Measurements from ENCODE around the gene IKZF4. TPM values are rescaled to one million over a fixed set of nuclear protein-coding genes. Genes with fewer than 3 reads are reported as not detected.
A peak's percentile ranks its signal among the peaks of the same experiment; 100 is the strongest.
"Not testable (repeated sequence)": the region's sequence is repeated elsewhere in the genome, so short reads cannot be mapped to it uniquely, and the experiment has no call there.

Gene IKZF4
- total RNA-seq, 1 donor from 2014 or later: 3.7 TPM

DNA sequence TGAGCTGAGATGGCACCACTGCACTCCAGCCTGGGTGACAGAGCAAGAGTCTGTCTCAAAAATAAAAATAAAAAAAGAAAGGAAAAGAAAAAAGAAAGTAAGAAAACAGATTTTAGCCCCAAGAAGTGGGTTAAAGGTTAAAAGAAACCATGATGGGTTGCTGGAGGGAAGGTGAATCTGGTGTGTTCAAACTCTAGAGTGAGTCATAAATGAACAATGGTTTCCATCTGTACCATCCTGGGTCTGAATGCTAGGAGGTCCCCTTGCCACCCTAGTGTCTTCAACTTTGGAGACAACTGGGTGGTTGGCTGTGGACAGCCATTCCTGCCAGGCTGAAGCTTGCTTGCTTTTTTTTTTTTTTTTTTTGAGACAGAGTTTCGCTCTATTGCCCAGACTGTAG, 19.3 kb downstream of the IKZF4 start:
- no peak for DNase-seq (ENCODE audit: low read depth)

DNA sequence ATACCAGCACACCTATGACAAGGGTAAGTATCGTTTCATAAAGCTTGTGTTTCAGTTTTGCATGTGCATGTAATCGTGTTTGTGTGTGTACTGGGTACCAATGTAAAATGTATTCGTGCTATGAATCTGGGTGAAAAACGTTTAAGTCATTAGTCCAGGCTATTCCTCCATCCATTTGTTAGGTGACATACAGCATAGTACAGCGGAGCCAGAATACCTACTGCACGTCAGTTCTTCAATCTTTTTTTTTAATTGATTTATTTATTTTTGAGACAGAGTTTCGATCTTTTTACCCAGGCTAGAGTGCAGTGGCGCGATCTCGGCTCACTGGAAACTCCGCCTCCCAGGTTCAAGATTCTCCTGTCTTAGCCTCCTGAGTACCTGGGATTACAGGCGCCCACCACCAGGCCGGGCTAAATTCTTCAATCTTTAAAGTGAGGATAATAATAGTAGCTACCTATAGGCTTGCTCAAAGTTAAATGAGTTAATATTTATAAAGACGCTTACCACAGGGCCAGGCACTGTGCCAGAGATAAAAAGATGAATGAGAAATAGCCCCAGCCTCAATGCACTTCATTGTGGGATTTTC, 20.2 kb downstream of the IKZF4 start:
- DNase-seq (ENCODE audit: low read depth): no peak

DNA sequence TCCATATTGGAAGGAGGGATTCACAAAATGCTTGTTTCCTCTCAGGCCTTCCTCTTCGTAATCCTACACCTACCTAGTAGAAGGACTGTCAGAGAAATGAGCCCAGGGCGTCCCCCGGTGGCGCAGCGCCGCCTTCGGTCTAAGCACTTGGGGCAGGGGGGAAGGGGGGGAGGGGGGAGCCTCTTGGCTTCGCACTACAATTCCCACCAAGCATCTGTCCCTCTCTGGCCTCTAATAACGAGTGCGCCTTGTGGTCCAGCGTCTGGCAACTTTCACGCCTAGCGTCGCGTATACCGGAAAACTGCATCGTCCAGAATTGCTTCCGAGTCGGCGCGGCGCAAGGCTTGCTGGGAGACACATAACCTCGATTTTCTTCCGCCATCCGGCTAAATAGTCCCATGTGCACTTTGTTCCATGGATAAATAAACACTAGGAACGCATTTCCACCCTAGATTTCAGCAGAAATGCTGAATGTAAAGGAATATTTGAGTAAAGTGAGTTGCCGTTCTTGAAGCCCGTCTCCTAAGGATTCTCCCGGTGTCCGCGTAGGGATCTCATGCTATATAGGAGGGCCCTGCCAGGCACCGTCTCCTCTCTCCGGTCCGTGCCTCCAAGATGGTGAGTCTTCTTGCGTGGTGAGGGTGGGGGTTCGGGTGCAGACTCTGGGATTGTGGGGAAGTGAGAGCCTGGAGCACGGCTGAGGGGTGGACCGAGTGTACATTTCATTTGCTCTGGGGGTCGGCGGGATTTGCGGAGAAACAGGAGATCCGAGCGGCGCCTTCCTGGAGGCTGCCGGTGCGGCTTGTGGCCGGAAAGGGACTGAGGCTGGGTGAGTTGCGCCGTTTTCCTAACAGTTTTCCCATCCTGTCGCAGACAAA, 20.9 kb downstream of the IKZF4 start, which contains the start of gene RPS26:
RPS26 (plus strand) TSS at position 367 of the 878 bp plus-strand sequence; CDS start at position 616, 249 bp downstream.
- peak; percentile 98 for DNase-seq (ENCODE audit: low read depth)

DNA sequence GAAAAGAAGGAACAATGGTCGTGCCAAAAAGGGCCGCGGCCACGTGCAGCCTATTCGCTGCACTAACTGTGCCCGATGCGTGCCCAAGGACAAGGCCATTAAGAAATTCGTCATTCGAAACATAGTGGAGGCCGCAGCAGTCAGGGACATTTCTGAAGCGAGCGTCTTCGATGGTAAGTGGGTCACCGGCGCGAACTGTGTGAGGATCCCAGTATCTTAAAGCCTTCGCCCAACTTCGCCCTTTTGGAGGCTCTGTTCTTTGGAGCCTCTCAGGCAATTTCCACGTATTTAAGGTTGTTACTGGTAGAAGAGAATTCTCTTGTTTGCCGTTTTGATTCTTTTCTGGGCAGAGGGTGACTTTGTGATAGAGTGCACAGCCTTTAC, 21.6 kb downstream of the IKZF4 start:
- DNase-seq (ENCODE audit: low read depth): not testable (repeated sequence)

DNA sequence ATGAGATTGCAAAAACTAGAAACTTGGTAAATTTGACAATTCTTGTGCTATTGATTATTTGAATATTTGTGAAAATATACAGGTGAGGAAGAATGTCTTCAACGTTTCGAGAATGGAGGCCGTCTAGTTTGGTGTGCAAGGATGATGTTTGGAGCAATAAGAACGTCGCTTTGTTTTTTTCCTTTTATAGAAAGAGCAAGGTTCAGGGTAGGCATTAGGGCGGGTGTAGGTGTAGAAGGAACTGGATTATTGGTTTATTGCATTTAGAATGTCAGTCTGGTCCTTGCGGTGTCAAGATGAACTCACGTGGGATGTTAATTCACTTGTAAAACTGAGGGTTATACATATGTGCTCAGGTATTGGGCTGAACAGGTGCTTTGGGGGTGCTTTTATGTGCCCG, 22.0 kb downstream of the IKZF4 start:
- no peak for DNase-seq (ENCODE audit: low read depth)

DNA sequence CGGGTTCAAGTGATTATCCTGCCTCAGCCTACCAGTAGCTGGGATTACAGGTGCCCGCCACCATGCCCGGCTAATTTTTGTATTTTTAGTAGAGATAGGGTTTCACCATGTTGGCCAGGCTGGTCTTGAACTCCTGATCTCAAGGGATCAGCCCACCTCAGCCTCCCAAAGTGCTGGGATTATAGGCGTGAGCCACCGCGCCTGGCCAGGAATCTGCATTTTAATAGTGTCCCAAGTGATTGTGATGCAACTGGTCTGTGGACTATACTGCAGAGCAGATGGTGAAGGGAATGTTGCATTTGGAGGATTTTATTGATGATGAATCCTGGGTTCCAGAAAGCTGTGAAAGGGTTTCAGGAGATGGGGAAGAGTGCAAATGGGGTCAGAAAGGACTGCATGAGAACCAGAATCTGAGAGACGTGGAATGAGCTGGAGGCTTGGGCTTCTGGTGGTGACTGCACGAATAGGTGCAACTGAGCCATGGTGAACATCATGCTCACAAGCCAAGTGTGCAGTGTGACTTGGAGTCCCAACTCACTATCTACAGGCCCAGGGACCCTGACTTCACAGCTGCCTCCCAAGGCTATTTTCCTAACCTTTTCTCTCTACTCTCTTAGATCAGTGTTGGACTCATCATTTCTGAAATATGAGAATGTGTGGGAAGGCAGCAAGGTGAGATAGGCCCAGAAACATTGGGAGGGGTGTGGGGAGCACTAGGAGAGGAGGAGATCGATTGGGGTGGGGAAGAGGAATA, 25.4 kb downstream of the IKZF4 start:
- DNase-seq (ENCODE audit: low read depth): no peak

DNA sequence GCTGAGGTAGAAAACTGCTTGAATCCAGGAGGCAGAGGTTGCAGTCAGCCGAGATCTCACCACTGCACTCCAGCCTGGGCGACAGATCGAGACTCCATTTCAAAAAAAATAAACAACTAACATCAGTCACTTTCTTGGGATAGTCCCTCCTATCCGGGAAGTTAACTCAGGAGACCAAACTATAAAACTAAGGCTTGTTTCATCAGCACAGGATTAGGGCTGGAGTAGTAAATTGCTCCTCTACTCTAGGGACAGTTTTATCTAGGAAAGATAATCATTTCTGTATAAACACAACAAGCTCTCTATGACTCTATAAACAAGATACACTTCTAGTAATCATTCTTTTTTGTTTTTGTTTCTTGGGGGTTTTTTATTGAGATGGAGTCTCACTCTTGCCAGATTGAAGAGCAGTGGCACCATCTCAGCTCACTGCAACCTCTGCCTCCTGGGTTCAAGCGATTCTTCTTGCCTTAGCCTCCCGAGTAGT, 32.6 kb downstream of the IKZF4 start:
- no peak for DNase-seq (ENCODE audit: low read depth)

DNA sequence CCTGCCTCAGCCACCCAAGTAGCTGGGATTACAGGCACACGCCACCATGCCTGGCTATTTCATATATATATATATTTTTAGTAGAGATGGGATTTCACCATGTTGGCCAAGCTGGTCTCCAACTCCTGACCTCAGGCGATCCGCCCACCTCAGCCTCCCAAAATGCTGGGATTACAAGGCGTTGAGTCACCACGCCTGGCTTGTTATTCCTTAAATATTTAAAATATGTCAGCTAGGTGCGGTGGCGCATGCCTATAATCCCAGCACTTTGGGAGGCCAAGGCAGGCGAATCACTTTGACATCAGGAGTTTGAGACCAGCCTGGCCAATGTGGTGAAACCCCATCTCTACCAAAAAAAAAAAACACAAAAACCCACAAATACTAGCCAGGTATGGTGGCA, 39.1 kb downstream of the IKZF4 start:
- DNase-seq (ENCODE audit: low read depth): not testable (repeated sequence)

DNA sequence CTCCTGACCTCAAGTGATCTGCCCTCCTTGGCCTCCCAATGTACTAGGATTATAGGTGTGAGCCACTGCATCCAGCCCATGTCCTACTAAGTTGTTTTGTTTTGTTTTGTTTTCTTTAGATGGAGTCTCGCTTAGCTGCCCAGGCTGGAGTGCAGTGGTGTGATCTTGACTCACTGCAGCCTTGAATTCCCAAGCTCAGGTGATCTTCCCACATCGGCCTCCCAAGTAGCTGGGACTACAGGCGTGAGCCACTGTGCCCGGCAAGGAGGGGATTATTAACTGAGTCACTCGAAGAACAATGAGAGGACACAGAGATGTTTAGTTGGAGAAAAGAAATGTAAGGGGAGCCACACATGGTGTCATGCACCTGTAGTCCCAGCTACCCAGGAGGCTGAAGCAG, 41.1 kb downstream of the IKZF4 start:
- DNase-seq (ENCODE audit: low read depth): peak; percentile 61

DNA sequence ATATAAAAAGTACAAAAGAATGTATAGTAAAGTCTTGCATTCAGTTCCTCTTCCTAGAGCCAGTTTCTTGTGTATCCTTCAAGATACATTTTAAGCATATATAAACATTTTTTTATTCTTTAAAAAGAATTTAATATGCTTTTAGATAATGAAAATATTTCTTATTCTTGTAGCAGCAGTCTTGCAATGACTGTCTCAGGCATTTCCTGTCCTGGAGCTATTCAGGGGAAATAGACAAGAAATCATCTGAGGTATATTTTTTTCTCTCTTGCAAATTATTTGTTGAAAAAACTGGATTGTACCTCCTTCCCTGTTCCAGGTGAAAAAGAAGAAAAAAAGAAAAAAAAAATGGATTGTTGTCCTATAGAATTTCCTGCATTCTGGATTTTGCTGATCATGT, 42.2 kb downstream of the IKZF4 start:
- DNase-seq (ENCODE audit: low read depth): no peak

DNA sequence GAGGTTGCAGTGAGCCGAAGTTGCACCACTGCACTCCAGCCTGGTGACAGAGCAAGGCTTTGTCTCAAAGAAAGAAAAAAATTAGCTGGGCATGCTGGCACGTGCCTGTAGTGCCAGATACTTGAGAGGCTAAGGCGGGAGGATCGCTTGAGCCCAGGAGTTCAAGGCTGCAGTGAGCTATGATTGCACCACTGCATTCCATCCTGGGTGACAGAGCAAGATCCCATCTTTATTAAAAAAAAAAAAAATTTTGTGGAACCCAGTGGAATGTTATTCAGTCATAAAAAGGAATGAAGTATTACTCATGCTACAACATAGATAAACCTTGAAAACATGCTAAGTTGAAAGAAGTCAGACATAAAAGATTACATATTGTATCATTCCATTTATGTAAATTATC, 50.8 kb downstream of the IKZF4 start:
- peak; percentile 8 for DNase-seq (ENCODE audit: low read depth)

DNA sequence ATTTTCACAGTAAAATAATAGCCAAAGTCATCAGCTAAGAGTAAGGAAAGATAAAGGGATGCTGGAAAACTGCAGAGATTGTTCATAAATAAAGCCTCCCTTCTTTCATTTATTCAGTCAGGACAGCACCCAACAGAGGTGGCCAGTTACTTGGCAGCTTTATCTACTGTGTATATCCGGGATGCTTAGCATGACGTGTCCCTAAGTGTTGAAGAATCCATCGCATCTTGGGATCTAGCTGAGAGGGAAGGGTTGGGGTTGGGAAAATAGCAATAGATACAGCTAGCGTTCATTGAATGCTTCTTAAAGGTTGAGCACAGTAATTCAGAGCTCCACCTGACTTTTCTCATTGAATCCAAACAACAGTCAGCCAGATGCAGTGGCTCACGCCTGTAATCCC, 53.6 kb downstream of the IKZF4 start:
- DNase-seq (ENCODE audit: low read depth): no peak

DNA sequence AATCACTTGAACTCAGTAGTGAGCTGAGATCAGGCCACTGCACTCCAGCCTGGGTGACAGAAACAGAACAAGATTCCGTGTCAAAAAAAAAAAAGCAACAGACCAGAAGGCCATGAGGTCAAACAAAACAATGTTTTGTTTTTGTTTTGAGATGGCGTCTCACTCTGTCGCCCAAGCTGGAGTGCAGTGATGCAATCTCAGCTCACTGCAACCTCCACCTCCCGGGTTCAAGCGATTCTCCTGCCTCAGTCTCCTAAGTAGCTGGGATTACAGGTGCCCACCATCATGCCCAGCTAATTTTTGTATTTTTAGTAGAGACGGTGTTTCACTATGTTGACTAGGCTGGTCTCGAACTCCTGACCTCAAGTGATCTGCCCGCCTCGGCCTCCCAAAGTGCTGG, 57.1 kb downstream of the IKZF4 start:
- peak; percentile 15 for DNase-seq (ENCODE audit: low read depth)

DNA sequence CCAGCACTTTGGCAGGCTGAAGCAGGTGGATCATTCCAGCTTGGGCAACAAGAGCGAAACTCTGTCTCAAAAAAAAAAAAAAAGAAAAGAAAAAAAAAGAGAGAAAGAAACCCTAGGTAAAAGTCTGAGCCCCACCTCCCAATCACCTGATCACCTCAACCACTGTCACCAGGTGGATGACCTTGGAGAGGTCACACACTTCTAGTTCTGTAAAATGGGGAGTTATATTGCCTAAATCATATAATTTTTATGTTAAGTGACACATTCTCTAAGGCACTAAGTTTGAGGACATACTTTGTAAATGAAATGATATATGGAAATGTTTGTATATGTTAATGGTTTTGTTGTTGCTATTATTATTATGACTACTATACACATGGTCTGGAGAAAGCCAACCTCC, 57.6 kb downstream of the IKZF4 start:
- no peak for DNase-seq (ENCODE audit: low read depth)

DNA sequence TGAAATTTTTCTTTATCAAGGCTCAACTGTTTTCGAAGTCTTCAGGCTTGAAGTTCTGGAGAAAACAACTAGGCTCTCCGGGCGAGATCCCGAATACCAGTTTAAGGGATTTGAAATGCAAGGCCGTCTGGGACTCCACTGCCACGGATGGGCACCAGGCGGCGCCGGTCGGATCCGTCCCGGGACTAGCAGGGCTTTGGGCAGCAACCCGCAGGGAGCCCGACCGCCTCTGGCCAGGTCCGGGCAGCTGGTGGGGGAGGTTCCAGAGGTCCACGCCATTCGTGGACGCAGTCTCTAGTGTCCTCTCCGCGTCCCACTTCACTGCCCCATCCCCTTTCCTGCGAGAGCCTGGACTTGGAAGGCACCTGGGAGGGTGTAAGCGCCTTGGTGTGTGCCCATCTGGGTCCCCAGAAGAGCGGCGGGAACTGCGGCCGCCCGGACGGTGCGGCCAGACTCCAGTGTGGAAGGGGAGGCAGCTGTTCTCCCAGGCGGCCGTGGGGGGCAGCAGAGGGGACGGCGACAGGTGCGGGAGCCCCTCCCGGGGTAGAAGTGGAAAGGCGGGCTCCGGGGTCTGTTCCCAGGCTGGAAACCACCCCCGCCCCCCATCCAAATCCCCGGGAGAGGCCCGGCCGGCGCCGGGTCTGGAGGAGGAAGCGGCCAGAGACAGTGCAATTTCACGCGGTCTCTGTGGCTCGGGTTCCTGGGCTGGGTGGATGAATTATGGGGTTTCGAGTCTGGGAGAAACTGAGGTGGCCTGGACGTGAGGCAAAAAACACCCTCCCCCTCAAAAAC, 58.3 kb downstream of the IKZF4 start:
- DNase-seq (ENCODE audit: low read depth): peak; percentile 77

DNA sequence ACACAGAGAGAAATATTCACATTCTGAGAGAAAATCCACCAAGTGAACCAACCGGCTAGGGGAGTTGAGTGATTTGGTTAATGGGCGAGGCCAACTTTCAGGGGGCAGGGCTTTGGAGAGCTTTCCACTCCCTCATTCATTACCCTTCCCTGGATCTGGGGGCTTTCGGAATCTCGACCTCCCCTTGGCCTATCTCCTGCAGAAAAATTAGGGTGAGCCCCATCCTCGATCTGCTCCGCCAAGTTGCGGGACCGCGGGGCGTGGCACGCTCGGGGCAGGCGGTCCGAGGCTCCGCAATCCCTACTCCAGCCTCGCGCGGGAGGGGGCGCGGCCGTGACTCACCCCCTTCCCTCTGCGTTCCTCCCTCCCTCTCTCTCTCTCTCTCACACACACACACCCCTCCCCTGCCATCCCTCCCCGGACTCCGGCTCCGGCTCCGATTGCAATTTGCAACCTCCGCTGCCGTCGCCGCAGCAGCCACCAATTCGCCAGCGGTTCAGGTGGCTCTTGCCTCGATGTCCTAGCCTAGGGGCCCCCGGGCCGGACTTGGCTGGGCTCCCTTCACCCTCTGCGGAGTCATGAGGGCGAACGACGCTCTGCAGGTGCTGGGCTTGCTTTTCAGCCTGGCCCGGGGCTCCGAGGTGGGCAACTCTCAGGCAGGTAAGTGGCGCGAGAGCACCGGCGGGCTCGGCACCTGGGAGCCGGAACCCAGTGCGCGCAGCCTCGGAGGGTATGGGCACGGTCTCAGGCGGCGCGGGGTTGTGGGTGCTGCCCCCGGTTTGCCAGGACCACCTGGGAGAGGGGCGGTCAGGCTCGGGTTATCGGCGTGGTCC, 59.1 kb downstream of the IKZF4 start, which contains the start of gene ERBB3:
ERBB3 (plus strand) TSS at position 443 of the 833 bp plus-strand sequence; CDS start at position 579, 136 bp downstream.
- DNase-seq (ENCODE audit: low read depth): peak; percentile 69

DNA sequence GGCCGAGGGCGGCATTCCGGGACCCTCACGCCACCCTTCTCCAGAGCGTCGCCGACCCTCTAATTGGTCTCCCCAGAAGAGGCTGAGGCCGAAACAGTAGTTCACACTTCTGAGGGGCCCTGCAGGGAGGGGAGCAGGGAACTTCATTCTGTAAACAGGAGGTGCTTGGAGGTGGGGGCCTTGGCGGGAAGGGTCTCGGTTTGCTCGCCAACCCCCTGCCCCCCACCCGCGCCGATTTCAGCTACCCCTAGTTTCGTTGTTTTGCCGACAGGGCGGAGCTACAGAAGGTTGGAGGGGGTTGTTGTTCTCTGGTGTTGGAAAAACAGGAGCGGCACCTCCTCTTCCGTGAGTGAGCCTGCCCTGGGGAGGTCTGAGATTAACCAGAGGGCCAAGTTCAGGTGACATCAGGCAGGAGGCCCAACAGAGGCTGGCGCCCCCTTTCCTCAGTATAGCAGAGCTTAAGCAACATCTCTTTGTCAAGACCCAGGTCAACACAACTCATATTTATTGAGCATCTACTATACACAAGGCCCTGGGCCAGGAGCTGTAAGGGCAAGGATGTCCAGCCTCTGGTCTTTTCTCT, 59.8 kb downstream of the IKZF4 start:
- peak; percentile 36 for DNase-seq (ENCODE audit: low read depth)

DNA sequence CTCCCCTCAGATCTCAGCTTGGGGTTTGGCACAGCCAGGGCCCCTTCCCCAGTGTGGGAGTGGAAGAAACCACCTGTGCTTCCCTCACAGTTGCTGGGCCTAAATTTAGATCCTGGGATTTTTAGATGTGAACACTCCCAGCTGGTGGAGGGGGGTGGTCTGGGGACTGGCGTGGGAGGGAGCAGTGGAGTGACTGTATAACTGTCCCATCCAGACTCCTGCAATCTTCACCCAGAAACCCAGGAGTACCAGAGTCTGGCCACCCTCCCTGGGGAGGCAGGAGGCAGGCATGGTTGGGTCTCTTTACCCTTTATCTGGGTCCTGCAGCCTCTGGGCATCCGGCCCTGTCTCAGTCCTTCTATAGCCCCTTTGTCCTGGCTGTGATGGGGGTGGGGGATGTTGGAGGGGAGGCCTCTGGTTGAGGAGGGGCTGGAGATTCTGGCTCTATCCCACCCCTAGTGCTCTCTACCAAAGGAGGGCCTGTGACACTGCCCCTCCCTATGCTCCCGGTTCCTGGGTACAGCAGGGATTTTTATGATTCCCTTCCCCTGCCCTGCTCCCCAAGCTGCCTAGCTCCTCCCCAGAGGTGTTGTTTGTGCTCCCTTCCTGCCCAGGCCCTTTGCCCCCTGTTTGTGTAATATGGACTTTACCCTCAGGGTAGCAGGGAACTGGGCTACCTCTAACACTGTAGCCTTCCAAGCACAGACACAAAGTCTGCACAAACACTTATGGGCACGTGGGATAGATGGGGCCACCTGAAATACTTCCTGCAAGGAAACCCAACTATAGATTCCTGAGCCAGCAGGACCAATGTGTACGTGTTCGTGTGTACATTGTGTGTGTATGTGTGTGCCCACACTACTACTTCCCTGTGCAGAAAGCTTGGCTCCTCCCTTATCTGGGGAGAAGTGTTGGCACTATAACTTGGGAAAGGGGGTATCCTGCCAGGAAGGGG, 60.8 kb downstream of the IKZF4 start:
- peak; percentile 46 for DNase-seq (ENCODE audit: low read depth)

DNA sequence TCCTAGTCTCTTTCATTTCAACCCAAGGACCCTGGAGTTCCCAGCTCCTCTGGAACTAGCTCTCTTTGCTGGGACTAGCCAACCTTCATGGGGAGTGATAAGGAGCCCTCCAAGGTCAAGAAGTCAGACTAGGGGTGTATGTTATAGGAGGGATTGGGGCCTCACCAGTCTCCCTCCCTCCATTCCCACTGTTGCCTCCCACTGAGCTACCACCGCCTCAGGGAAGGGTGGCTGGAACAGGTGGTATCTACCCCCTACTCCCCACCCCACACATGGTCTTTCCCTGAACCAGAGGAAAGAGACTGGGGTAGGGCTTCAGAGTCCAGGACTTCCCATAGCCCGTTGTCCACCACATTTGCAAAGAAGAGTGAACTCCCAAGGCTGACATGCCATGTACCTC, 61.5 kb downstream of the IKZF4 start:
- no peak for DNase-seq (ENCODE audit: low read depth)
